Measurements from ENCODE around the gene PKMYT1. TPM values are rescaled to one million over a fixed set of nuclear protein-coding genes. Genes with fewer than 3 reads are reported as not detected.

Gene PKMYT1
- total RNA-seq, 1 donor from 2014 or later = 0.98 TPM

GRCh38 chr16:3001316-3001715 lies 21.1 kb upstream of the PKMYT1 start:
- no peak for DNase-seq (ENCODE audit: low spot score)
- ATAC-seq = no peak

GRCh38 chr16:3000540-3000939 lies 20.3 kb upstream of the PKMYT1 start:
- DNase-seq (ENCODE audit: low spot score) = no peak
- no peak for ATAC-seq

GRCh38 chr16:2999929-3000328 lies 19.7 kb upstream of the PKMYT1 start:
- ATAC-seq = no peak
- DNase-seq (ENCODE audit: low spot score) = no peak

- ATAC-seq (no peak), DNase-seq (ENCODE audit: low spot score) (no peak)
Observed at GRCh38 chr16:2996298-2996697, 16.1 kb upstream of the PKMYT1 start.

- no peak for DNase-seq (ENCODE audit: low spot score)
- ATAC-seq = peak; percentile 39
Observed at GRCh38 chr16:2992383-2993081, 12.3 kb upstream of the PKMYT1 start.

- ATAC-seq (no peak), DNase-seq (ENCODE audit: low spot score) (no peak)
Observed at GRCh38 chr16:2991566-2992261, 11.5 kb upstream of the PKMYT1 start.

GRCh38 chr16:2990891-2991290 lies 10.6 kb upstream of the PKMYT1 start:
- no peak for ATAC-seq

GRCh38 chr16:2988590-2989099 lies 8.4 kb upstream of the PKMYT1 start:
- ATAC-seq (no peak), DNase-seq (ENCODE audit: low spot score) (no peak)

More at GRCh38 chr16:2990891-2991290, 10.6 kb upstream of the PKMYT1 start:
- no peak for DNase-seq (ENCODE audit: low spot score)

- DNase-seq (ENCODE audit: low spot score) (no peak), ATAC-seq (no peak)
Observed at GRCh38 chr16:2987833-2988232, 7.6 kb upstream of the PKMYT1 start.

GRCh38 chr16:2987286-2987685 lies 7.0 kb upstream of the PKMYT1 start:
- DNase-seq (ENCODE audit: low spot score) = no peak
- no peak for ATAC-seq

GRCh38 chr16:2986623-2987188 lies 6.5 kb upstream of the PKMYT1 start:
- DNase-seq (ENCODE audit: low spot score) (no peak), ATAC-seq (no peak)

GRCh38 chr16:2985893-2986355 lies 5.7 kb upstream of the PKMYT1 start:
- DNase-seq (ENCODE audit: low spot score) = peak; percentile 73
- peak; percentile 83 for ATAC-seq

- DNase-seq (ENCODE audit: low spot score) (no peak), ATAC-seq (peak; percentile 28)
Observed at GRCh38 chr16:2985462-2985861, 5.2 kb upstream of the PKMYT1 start.

- ATAC-seq = peak; percentile 63
Observed at GRCh38 chr16:2983706-2984136, 3.5 kb upstream of the PKMYT1 start.

GRCh38 chr16:2982402-2982801 lies 2.2 kb upstream of the PKMYT1 start:
- DNase-seq (ENCODE audit: low spot score) (no peak), ATAC-seq (no peak)

More at GRCh38 chr16:2983706-2984136, 3.5 kb upstream of the PKMYT1 start:
- peak; percentile 74 for DNase-seq (ENCODE audit: low spot score)

- ATAC-seq (no peak), DNase-seq (ENCODE audit: low spot score) (no peak)
Observed at GRCh38 chr16:2981899-2982250, 1.6 kb upstream of the PKMYT1 start.

GRCh38 chr16:2981177-2981898 lies 1.1 kb upstream of the PKMYT1 start:
- no peak for DNase-seq (ENCODE audit: low spot score)
- no peak for ATAC-seq

- no peak for DNase-seq (ENCODE audit: low spot score)
- ATAC-seq = no peak
Observed at GRCh38 chr16:2979669-2980226, 498 bp downstream of the PKMYT1 start.

- ATAC-seq = peak; percentile 74
- peak; percentile 86 for DNase-seq (ENCODE audit: low spot score)
Observed at GRCh38 chr16:2977440-2977839, 2.8 kb downstream of the PKMYT1 start.

- DNase-seq (ENCODE audit: low spot score) = no peak
Observed at GRCh38 chr16:2976673-2977072, 3.6 kb downstream of the PKMYT1 start.

GRCh38 chr16:2976201-2976600 lies 4.0 kb downstream of the PKMYT1 start:
- DNase-seq (ENCODE audit: low spot score) (no peak), ATAC-seq (no peak)

More at GRCh38 chr16:2976673-2977072, 3.6 kb downstream of the PKMYT1 start:
- ATAC-seq = no peak
